Lung (tissue), 12 donors: ENCODE measurements around the gene UHRF2. TPM values are rescaled to one million over a fixed set of nuclear protein-coding genes. Genes with fewer than 3 reads are reported as not detected.

Source experiments
- ATAC-seq: fragments of 200-7000 bp; cut with Tn5 transposase; one replicate; pipeline ENCODE4 v1.9.1; 2020; ENCODE audit warnings: moderate number of reproducible peaks; ENCODE audit not compliant: insufficient read depth, low FRiP score
- DNase-seq, 3 donors: peaks; one replicate each; pipeline ENCODE4 v3.0.0-alpha.2; 2013 to 2017
- H3K27ac ChIP-seq, 2 donors: one replicate each; pipeline ENCODE4 v1.5.1; 2013; ENCODE audit warnings: mild to moderate bottlenecking in 2 of 2, moderate library complexity in 2 of 2, control low read depth in 1 of 2, inconsistent platforms in 1 of 2, low read depth in 1 of 2, low read length in 1 of 2
- H3K27me3 ChIP-seq, 3 donors: one replicate each; pipeline ENCODE4 v1.5.1; 2013; ENCODE audit warnings: low read length in 2 of 3; ENCODE audit not compliant: control insufficient read depth in 3 of 3, insufficient read depth in 3 of 3
- H3K36me3 ChIP-seq, 4 donors: one replicate each; pipeline ENCODE4 v1.5.1; 2013; ENCODE audit warnings: low read length in 4 of 4, mild to moderate bottlenecking in 1 of 4, moderate library complexity in 1 of 4; ENCODE audit not compliant: control insufficient read depth in 4 of 4, insufficient read depth in 4 of 4
- H3K4me1 ChIP-seq, 5 donors: one replicate each; pipeline ENCODE4 v1.5.1; 2013; ENCODE audit warnings: low read length in 5 of 5, mild to moderate bottlenecking in 2 of 5, moderate library complexity in 1 of 5; ENCODE audit not compliant: control insufficient read depth in 5 of 5, insufficient read depth in 5 of 5
- H3K4me3 ChIP-seq: one replicate; pipeline ENCODE4 v1.5.1; 2013; ENCODE audit warnings: mild to moderate bottlenecking, control low read depth, moderate library complexity
- H3K9ac ChIP-seq, 2 donors: one replicate each; pipeline ENCODE4 v1.5.1; 2013; ENCODE audit warnings: low read length in 2 of 2, control low read depth in 1 of 2; ENCODE audit not compliant: insufficient read depth in 1 of 2
- H3K9me3 ChIP-seq, 4 donors: one replicate each; pipeline ENCODE4 v1.5.1; 2013; ENCODE audit warnings: low read length in 3 of 4, mild to moderate bottlenecking in 1 of 4, moderate library complexity in 1 of 4; ENCODE audit not compliant: control insufficient read depth in 4 of 4, insufficient read depth in 3 of 4
- CTCF ChIP-seq: IDR thresholded peaks from 2 replicates; pipeline ENCODE4 v1.5.1; 2012; ENCODE audit warnings: mild to moderate bottlenecking; ENCODE audit errors: control extremely low read depth, extremely low read depth
- WGBS, 2 donors: extraction: QIAGEN DNeasy Blood & Tissue Kit; methylation state at CpG; one replicate each; pipeline ENCODE4 v1.1.7; 2013; 5-methylcytosine and 5-hydroxymethylcytosine counted together
- polyA plus RNA-seq, 2 donors: library from polyadenylated mRNA; stranded (reverse); fragments of 200-250 nt; gene quantifications; one replicate each; pipeline ENCODE4 v1.2.1, GENCODE V29; 2013
- total RNA-seq, 2 donors: library from RNA; depleted of rRNA in 1 of 2; stranded (reverse); fragments of >200 nt in 1 of 2; gene quantifications; one replicate each; pipeline ENCODE4 v1.2.1, GENCODE V29; 2014 to 2021
- donor health status: control.
- donor health status: control.
- donor health status: Bipolar disorder and iron deficiency.
- donor health status: healthy.
- donor health status: DM: yes; HTN: yes; CAD: no.

Gene UHRF2
- total and polyA plus RNA-seq, 4 donors = 13.4 to 108 (median 22.1) TPM

GRCh38 chr9:6384732-6385131 lies 28.3 kb upstream of the UHRF2 start:
- no peak overlapping the region for H3K9ac ChIP-seq
- no peaks in the 10 kb centered on the region for H3K27me3 ChIP-seq
- H3K4me3 ChIP-seq = no peak overlapping the region
- H3K27ac ChIP-seq = no peak overlapping the region
- TF ChIP-seq CTCF = no peak
- no peak for ATAC-seq
- H3K36me3 ChIP-seq = no peaks in the 10 kb centered on the region
- no peaks in the 10 kb centered on the region for H3K4me1 ChIP-seq
- 65 to 66% methylated on average over 2 of the region's 2 CpGs for WGBS, 2 donors
- H3K9me3 ChIP-seq = peaks cover 0 to 1% (median 0%) of the 10 kb centered on the region in 4 donors
- DNase-seq = no peak

- DNase-seq (peak in 1 of 3 donors; percentile 36), ATAC-seq (no peak)
- 61 to 78% methylated on average over 2 of the region's 2 CpGs for WGBS, 2 donors
- H3K27ac ChIP-seq = no peak overlapping the region
- peaks cover 0 to 2% (median 0%) of the 10 kb centered on the region in 3 donors for H3K27me3 ChIP-seq
- H3K4me3 ChIP-seq = no peak overlapping the region
- H3K36me3 ChIP-seq = no peaks in the 10 kb centered on the region
- H3K9me3 ChIP-seq = no peaks in the 10 kb centered on the region
- H3K9ac ChIP-seq = no peak overlapping the region
- no peaks in the 10 kb centered on the region for H3K4me1 ChIP-seq
- TF ChIP-seq CTCF = no peak
These were observed 13.9 kb upstream of the UHRF2 start for GRCh38 chr9:6399071-6399470.

- ATAC-seq (no peak), DNase-seq (no peak)
- H3K27ac ChIP-seq = no peak overlapping the region
- H3K27me3 ChIP-seq = peaks cover 0 to 2% (median 0%) of the 10 kb centered on the region in 3 donors
- no peaks in the 10 kb centered on the region for H3K4me1 ChIP-seq
- no peaks in the 10 kb centered on the region for H3K36me3 ChIP-seq
- H3K9me3 ChIP-seq = no peaks in the 10 kb centered on the region
- H3K4me3 ChIP-seq = no peak overlapping the region
- TF ChIP-seq CTCF = no peak
- H3K9ac ChIP-seq = no peak overlapping the region
These were observed 7.6 kb upstream of the UHRF2 start for GRCh38 chr9:6405371-6405770.

GRCh38 chr9:6407778-6408177 lies 5.2 kb upstream of the UHRF2 start:
- peaks cover 0 to 2% (median 0%) of the 10 kb centered on the region in 5 donors for H3K4me1 ChIP-seq
- H3K9me3 ChIP-seq = no peaks in the 10 kb centered on the region
- peaks cover 0 to 2% (median 0%) of the 10 kb centered on the region in 3 donors for H3K27me3 ChIP-seq
- no peak overlapping the region for H3K27ac ChIP-seq
- no peak for ATAC-seq
- H3K36me3 ChIP-seq = no peaks in the 10 kb centered on the region
- WGBS, 2 donors = 77 to 90% methylated on average over 2 of the region's 2 CpGs
- DNase-seq = no peak
- H3K4me3 ChIP-seq = no peak overlapping the region
- no peak for TF ChIP-seq CTCF
- no peak overlapping the region for H3K9ac ChIP-seq
